ENCODE data around the gene TMEM127.

TMEM127 gene

GRCh38 chr2:96207774-96208142, 58.0 kb downstream of the TMEM127 start:
- WGBS (ENCODE audit: insufficient coverage, insufficient read length) = no CpG with 5 or more reads among the region's 12 CpGs
- no peak overlapping the region for H3K27ac ChIP-seq (ENCODE audit: low read length)
- H3K36me3 ChIP-seq (ENCODE audit: control insufficient read depth, insufficient read depth, low read length) = no peaks in the 10 kb centered on the region
- no peaks in the 10 kb centered on the region for H3K9me3 ChIP-seq (ENCODE audit: control insufficient read depth, insufficient read depth, low read length)
- DNase-seq (ENCODE audit: low read depth, low spot score) = no peak
- no peaks in the 10 kb centered on the region for H3K27me3 ChIP-seq (ENCODE audit: control insufficient read depth, insufficient read depth, low read length)
- peak overlapping the region; percentile 91 for H3K4me3 ChIP-seq (ENCODE audit: low read length)
- no peaks in the 10 kb centered on the region for H3K4me1 ChIP-seq (ENCODE audit: control insufficient read depth, insufficient read depth, low read length)

- no peaks in the 10 kb centered on the region for H3K4me1 ChIP-seq (ENCODE audit: control insufficient read depth, insufficient read depth, low read length)
- no peak overlapping the region for H3K27ac ChIP-seq (ENCODE audit: low read length)
- DNase-seq (ENCODE audit: low read depth, low spot score) = no peak
- no peaks in the 10 kb centered on the region for H3K36me3 ChIP-seq (ENCODE audit: control insufficient read depth, insufficient read depth, low read length)
- no CpG with 5 or more reads among the region's 11 CpGs for WGBS (ENCODE audit: insufficient coverage, insufficient read length)
- H3K9me3 ChIP-seq (ENCODE audit: control insufficient read depth, insufficient read depth, low read length) = no peaks in the 10 kb centered on the region
- H3K4me3 ChIP-seq (ENCODE audit: low read length) = peak overlapping the region; percentile 91; the same call in 1 of the 2 replicates
- H3K27me3 ChIP-seq (ENCODE audit: control insufficient read depth, insufficient read depth, low read length) = no peaks in the 10 kb centered on the region
Measured at GRCh38 chr2:96207073-96207773, 58.6 kb downstream of the TMEM127 start.

- Histone ChIP-seq H3K9me3 (ENCODE audit: control insufficient read depth, insufficient read depth, low read length) (no peaks in the 10 kb centered on the region), H3K36me3 (ENCODE audit: control insufficient read depth, insufficient read depth, low read length) (no peaks in the 10 kb centered on the region), H3K27me3 (ENCODE audit: control insufficient read depth, insufficient read depth, low read length) (no peaks in the 10 kb centered on the region), H3K27ac (ENCODE audit: low read length) (no peak overlapping the region), H3K4me3 (ENCODE audit: low read length) (no peak overlapping the region), H3K4me1 (ENCODE audit: control insufficient read depth, insufficient read depth, low read length) (no peaks in the 10 kb centered on the region)
- no peak for DNase-seq (ENCODE audit: low read depth, low spot score)
Measured at GRCh38 chr2:96205888-96206287, 59.9 kb downstream of the TMEM127 start.

- DNase-seq (ENCODE audit: low read depth, low spot score) = no peak
- Histone ChIP-seq H3K27me3 (ENCODE audit: control insufficient read depth, insufficient read depth, low read length) (no peaks in the 10 kb centered on the region), H3K36me3 (ENCODE audit: control insufficient read depth, insufficient read depth, low read length) (no peaks in the 10 kb centered on the region), H3K4me3 (ENCODE audit: low read length) (no peak overlapping the region), H3K9me3 (ENCODE audit: control insufficient read depth, insufficient read depth, low read length) (no peaks in the 10 kb centered on the region), H3K27ac (ENCODE audit: low read length) (no peak overlapping the region), H3K4me1 (ENCODE audit: control insufficient read depth, insufficient read depth, low read length) (no peaks in the 10 kb centered on the region)
- no CpG with 5 or more reads among the region's 6 CpGs for WGBS (ENCODE audit: insufficient coverage, insufficient read length)
Measured at GRCh38 chr2:96204836-96205624, 60.8 kb downstream of the TMEM127 start.

- H3K4me3 ChIP-seq (ENCODE audit: low read length) = no peak overlapping the region
- no peaks in the 10 kb centered on the region for H3K9me3 ChIP-seq (ENCODE audit: control insufficient read depth, insufficient read depth, low read length)
- H3K27ac ChIP-seq (ENCODE audit: low read length) = no peak overlapping the region
- no peaks in the 10 kb centered on the region for H3K36me3 ChIP-seq (ENCODE audit: control insufficient read depth, insufficient read depth, low read length)
- no CpG with 5 or more reads among the region's 9 CpGs for WGBS (ENCODE audit: insufficient coverage, insufficient read length)
- no peaks in the 10 kb centered on the region for H3K27me3 ChIP-seq (ENCODE audit: control insufficient read depth, insufficient read depth, low read length)
- H3K4me1 ChIP-seq (ENCODE audit: control insufficient read depth, insufficient read depth, low read length) = no peaks in the 10 kb centered on the region
- DNase-seq (ENCODE audit: low read depth, low spot score) = no peak
Measured at GRCh38 chr2:96203130-96204028, 62.4 kb downstream of the TMEM127 start.

GRCh38 chr2:96202152-96202854, 63.5 kb downstream of the TMEM127 start:
- Histone ChIP-seq H3K4me1 (ENCODE audit: control insufficient read depth, insufficient read depth, low read length) (no peaks in the 10 kb centered on the region), H3K36me3 (ENCODE audit: control insufficient read depth, insufficient read depth, low read length) (no peaks in the 10 kb centered on the region), H3K9me3 (ENCODE audit: control insufficient read depth, insufficient read depth, low read length) (no peaks in the 10 kb centered on the region), H3K4me3 (ENCODE audit: low read length) (no peak overlapping the region), H3K27ac (ENCODE audit: low read length) (no peak overlapping the region), H3K27me3 (ENCODE audit: control insufficient read depth, insufficient read depth, low read length) (no peaks in the 10 kb centered on the region)
- no CpG with 5 or more reads among the region's 4 CpGs for WGBS (ENCODE audit: insufficient coverage, insufficient read length)
- DNase-seq (ENCODE audit: low read depth, low spot score) = no peak

GRCh38 chr2:96201338-96201737, 64.5 kb downstream of the TMEM127 start:
- Histone ChIP-seq H3K4me1 (ENCODE audit: control insufficient read depth, insufficient read depth, low read length) (no peaks in the 10 kb centered on the region), H3K27me3 (ENCODE audit: control insufficient read depth, insufficient read depth, low read length) (no peaks in the 10 kb centered on the region), H3K9me3 (ENCODE audit: control insufficient read depth, insufficient read depth, low read length) (no peaks in the 10 kb centered on the region), H3K4me3 (ENCODE audit: low read length) (no peak overlapping the region), H3K36me3 (ENCODE audit: control insufficient read depth, insufficient read depth, low read length) (no peaks in the 10 kb centered on the region), H3K27ac (ENCODE audit: low read length) (no peak overlapping the region)
- WGBS (ENCODE audit: insufficient coverage, insufficient read length) = no CpG with 5 or more reads among the region's 5 CpGs
- DNase-seq (ENCODE audit: low read depth, low spot score) = no peak

- H3K9me3 ChIP-seq (ENCODE audit: control insufficient read depth, insufficient read depth, low read length) = no peaks in the 10 kb centered on the region
- no peak overlapping the region for H3K4me3 ChIP-seq (ENCODE audit: low read length)
- no peaks in the 10 kb centered on the region for H3K4me1 ChIP-seq (ENCODE audit: control insufficient read depth, insufficient read depth, low read length)
- H3K27ac ChIP-seq (ENCODE audit: low read length) = no peak overlapping the region
- no peaks in the 10 kb centered on the region for H3K27me3 ChIP-seq (ENCODE audit: control insufficient read depth, insufficient read depth, low read length)
- no peaks in the 10 kb centered on the region; the same call in 1 of the 2 replicates for H3K36me3 ChIP-seq (ENCODE audit: control insufficient read depth, insufficient read depth, low read length)
- WGBS (ENCODE audit: insufficient coverage, insufficient read length) = no CpG with 5 or more reads among the region's 2 CpGs
- no peak for DNase-seq (ENCODE audit: low read depth, low spot score)
Measured at GRCh38 chr2:96198921-96199320, 66.9 kb downstream of the TMEM127 start.

All from iPS DF 6.9 (cell line).